Hematopoietic multipotent progenitor cell treated with erythropoietin and hydrocortisone succinate and interleukin-3 and kit ligand, for 15 days (in vitro differentiated cells): ENCODE data around the gene KRTAP4-6.
"Not testable (repeated sequence)": the region's sequence is repeated elsewhere in the genome, so short reads cannot be mapped to it uniquely, and the experiment has no call there.

Source experiments
- DNase-seq: peaks from one replicate; pipeline ENCODE4 v3.0.0-alpha.2; 2015; ENCODE audit warnings: low spot score

The KRTAP4-6 gene

GRCh38 chr17:41147531-41148204 lies 7.3 kb upstream of the KRTAP4-6 start:
- no peak for DNase-seq

- no peak for DNase-seq
Measured at GRCh38 chr17:41145261-41145660, 4.9 kb upstream of the KRTAP4-6 start.

GRCh38 chr17:41144846-41145245 lies 4.5 kb upstream of the KRTAP4-6 start:
- DNase-seq, result no peak

GRCh38 chr17:41141361-41141760 lies 1.0 kb upstream of the KRTAP4-6 start:
- DNase-seq, result no peak

GRCh38 chr17:41139865-41140264 lies 479 bp downstream of the KRTAP4-6 start:
- not testable (repeated sequence) for DNase-seq

- DNase-seq, result no peak
Measured at GRCh38 chr17:41133880-41134735, 6.2 kb downstream of the KRTAP4-6 start.

- no peak for DNase-seq
Measured at GRCh38 chr17:41131979-41132378, 8.4 kb downstream of the KRTAP4-6 start.

GRCh38 chr17:41127371-41127770 lies 13.0 kb downstream of the KRTAP4-6 start:
- DNase-seq, result no peak

- DNase-seq, result no peak
Measured at GRCh38 chr17:41126412-41126811, 13.9 kb downstream of the KRTAP4-6 start.

GRCh38 chr17:41125064-41125463 lies 15.3 kb downstream of the KRTAP4-6 start:
- DNase-seq, result no peak

- not testable (repeated sequence) for DNase-seq
Measured at GRCh38 chr17:41123991-41124371, 16.4 kb downstream of the KRTAP4-6 start, which contains the start of gene KRTAP4-12. Gene KRTAP4-12 (minus strand): TSS chr17:41124182. CDS start chr17:41124122, 60 bp downstream.

- DNase-seq, result not testable (repeated sequence)
Measured at GRCh38 chr17:41123292-41123990, 16.9 kb downstream of the KRTAP4-6 start.

GRCh38 chr17:41121742-41122141 lies 18.6 kb downstream of the KRTAP4-6 start:
- no peak for DNase-seq

- DNase-seq, result not testable (repeated sequence)
Measured at GRCh38 chr17:41119696-41120690, 20.4 kb downstream of the KRTAP4-6 start.

GRCh38 chr17:41118721-41119120 lies 21.6 kb downstream of the KRTAP4-6 start:
- DNase-seq, result no peak

GRCh38 chr17:41117846-41118386 lies 22.4 kb downstream of the KRTAP4-6 start, which contains the start of gene KRTAP4-11:
Gene KRTAP4-11 (minus strand): TSS chr17:41118373. CDS start chr17:41118315, 58 bp downstream.
- DNase-seq, result not testable (repeated sequence)

GRCh38 chr17:41116297-41116696 lies 24.0 kb downstream of the KRTAP4-6 start:
- no peak for DNase-seq

GRCh38 chr17:41111151-41111885 lies 29.0 kb downstream of the KRTAP4-6 start:
- DNase-seq, result no peak

- DNase-seq, result not testable (repeated sequence)
Measured at GRCh38 chr17:41108728-41109386, 31.5 kb downstream of the KRTAP4-6 start.
